Fibroblast of peridontal ligament (primary cell): ENCODE results near the gene SLC30A7.

ENCODE experiments used
- DNase-seq: peaks from one replicate; pipeline ENCODE4 v3.0.0-alpha.2; 2010; ENCODE audit errors: extremely low read depth

The SLC30A7 gene

DNA sequence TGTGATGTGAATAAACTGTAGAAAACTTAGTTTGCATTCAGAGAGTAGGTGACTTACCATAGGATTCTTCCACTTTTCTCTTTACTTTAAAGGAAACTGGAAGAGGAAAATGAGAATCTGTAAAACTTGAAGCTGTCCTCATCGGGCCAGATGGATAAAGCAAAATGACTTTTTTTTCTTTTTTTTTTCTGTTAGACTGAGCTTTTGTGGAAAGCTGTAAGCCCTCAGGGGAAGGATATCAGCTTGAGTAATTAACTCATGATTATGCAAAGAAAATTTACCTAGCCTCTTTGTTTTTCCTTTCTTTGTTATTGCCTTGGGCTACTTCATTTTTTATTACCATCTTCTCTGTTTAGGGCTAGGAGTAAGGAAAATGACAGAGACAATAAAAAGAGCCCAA is 76.3 kb downstream of the SLC30A7 start:
- no peak for DNase-seq

DNA sequence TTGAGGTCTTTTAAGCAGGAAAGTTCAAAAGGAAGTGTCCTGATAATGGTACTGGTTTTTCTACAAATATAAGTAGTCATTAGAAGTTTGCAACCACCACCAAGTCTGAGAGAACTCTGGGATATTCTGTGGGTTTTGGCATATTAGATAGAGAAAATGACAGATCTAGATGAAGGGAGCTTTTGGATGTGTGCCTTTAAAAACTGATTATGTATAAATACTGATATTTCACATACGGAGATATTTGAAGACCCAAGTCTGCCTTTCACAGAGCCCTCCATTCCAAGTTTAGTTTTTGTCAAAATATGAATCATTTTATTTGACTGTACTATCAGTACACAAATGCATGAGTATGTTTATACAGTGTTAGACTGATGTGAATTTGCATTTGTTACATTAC is 81.0 kb downstream of the SLC30A7 start:
- DNase-seq: no peak

DNA sequence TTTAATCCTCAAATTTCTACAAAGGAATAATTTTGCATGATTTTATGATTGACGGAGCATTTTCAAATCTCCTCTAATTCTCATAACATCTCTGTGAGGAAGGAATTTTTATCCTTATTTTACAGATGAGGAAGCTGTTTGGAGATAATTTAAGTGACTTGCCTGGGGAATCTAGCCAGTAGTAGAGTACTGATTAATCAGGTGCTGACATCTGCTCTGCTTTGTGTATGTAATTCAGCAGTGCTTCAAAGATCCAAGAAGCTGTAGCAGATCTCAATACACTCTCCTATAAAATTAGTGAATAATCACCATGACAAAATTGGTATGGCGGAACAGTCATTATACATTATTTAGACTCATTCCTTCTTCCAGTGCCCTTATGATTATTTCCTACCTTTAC is 83.7 kb downstream of the SLC30A7 start:
- DNase-seq: no peak

DNA sequence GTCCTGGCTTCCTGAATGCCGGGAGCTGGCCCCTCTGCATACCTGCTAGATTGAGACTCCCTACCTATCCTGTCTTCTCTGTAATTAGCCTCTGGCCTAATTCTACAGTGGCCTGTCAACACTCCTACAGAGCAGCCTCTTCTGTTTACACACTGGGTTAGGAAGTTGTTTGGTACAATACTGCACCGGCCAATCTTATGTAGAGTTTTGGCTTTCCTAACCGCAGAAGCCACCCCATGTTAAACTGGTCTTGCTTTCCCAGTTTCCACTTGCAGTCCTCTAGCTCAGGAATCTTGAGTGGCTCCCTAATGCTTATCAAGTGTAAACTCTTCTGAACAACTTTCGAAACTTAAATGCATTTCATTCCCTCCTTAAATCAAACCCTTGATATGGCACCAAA is 86.9 kb downstream of the SLC30A7 start:
- DNase-seq: no peak

DNA sequence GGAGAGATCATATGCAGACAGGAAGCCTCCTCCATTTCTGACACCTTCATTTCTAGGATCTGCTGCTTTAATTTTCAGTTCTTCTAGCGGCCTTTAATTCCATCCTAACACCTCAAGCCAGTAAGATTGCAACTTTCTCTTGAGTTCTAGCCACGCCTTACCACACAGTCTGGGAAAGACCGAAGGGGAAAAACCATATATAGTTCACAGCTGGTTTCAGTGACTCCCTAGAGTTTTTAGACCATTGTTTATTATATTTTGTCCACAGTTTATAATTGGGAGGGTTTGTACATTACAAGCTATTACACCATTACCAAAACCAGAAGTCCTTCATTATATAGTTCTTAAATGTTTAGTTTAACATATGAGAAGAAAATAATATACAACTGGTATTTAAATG is 92.2 kb downstream of the SLC30A7 start:
- DNase-seq: peak; percentile 85

DNA sequence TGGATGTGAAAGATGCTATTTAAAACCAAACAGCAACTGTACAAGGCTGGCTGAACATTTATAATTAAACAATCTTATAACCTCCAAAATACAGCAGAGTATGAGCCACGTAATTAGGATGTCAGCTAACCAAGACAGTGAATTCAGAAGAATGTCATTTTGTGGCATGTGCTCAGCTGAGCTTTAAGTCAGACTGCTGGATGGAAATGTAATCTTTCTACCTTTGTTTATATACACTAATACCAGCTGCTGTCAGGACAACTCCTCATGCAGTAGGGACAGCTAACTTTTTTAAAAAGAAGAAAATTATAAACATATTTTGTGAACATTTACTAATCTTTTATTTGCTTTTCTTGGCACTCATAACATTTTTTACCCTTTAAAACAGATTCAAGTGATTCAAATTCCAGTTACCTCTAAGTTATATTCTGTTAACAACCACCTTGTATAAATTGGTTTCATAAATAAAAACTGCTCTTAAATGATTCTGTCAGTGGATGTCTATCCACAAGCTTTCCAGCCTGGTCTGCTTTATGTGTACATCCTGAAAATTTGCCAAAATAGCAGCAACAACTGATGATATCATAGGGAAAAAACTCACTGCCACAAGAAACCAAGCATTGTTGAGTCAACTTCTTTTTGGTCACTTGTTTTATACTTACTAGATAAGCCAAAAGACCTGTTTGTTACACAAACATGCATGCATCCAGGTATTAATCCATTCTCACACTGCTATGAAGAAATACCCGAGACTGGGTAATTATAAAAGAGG is 93.6 kb downstream of the SLC30A7 start:
- DNase-seq: peak; percentile 85

DNA sequence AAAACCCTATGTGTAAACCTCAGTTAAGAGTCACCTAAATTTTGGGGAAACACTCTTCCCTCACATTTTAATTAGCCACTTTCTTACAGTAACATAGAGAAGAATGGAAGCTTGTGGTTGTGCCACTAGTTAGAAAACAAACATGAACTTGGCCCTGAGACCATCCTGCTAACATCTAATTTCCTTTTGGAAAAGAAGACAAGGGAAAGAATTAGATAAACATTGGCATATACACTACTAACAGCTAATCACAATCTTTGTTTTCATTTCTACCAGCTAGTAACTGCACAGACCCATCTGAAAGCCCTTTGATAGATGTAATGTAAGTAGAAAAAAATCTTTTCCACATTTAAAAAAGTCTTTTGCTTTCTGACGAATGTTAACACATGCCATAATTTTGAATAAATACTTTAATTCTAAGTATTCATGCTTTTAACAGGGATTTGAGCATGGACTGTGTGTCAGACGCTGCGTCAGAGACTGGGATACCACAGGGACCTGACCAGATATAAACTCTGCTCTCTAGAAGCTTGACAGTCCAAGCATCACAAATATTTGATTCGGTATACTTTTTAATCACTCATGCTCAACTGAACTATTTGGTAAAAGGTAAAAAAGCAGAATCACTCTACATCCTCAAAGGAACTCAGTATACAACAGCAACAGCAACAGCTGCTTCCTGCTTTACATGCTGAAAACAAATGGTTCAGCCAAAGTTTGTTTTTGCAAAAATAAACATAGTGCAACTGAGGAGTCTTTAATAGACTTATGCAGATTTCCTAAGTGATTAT is 99.5 kb downstream of the SLC30A7 start:
- peak; percentile 44 for DNase-seq

DNA sequence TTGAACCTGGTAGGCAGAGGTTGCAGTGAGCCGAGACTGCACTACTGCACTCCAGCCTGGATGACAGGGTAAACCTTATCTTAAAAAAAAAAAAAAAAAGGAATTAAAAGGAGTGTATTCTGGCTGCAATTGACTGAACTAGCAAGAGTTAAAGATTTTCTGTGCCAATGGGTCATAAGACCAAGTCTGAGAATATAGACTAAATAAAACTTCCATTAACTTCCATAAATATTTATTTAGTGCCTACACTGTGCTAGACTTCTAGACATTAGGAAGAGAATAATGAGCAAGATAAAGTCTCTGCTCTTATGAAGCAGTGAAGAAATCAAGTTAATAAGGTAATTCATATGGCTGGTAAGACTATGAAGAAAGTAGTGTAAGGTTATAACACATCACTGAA is 102.5 kb downstream of the SLC30A7 start:
- DNase-seq: no peak

DNA sequence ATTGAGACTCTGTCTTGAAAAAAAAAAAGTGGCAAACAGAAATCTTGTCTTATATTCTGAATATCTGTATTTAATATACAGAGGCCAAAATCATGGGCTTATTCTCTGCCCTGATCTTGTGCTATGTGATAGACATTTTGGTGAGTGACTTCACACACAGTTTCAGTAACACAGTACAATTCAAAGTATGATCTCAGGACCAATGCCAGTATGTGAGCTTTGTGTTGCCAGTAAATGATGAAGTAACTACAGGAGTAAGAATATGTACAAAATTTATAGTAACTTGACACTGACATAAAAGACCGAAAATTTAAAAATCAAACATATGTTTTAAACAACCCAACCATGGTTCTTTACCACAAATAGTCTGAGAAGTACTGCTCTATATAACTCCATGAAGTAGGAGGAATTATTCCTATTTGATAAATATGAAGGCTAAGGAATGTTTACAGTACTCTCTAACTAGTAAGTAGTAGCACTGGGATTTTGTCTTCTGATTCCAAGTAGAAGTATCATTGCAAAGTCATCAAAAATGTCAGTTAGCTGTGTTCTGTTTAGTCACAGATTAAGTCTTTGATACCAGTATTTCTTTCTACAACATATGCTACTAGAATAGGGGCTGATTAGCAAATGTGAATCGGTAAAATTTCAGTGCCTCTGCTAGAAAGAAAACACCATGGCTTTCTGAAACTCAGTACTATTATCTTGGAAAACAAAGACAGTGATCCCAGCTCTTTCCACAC is 104.4 kb downstream of the SLC30A7 start:
- DNase-seq: peak; percentile 66

DNA sequence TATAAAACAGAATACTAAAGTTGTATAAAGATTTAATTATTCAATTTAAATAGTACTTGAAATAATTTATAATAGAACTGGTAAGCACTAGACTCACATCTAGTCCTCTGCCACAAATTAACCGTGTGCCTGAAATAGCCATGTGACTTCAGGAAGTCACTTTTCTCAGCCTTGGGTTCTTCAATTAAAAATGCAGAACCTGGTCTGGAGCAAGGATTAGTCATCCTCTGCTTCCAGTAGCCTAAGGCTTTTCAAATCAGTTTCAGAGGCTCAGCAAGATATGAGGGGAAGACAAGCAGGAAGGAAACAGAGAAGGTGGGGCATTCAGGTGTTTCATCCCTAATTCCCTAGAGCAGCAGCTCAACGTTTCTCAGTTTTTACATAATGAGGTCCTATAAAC is 106.7 kb downstream of the SLC30A7 start:
- peak; percentile 20 for DNase-seq

DNA sequence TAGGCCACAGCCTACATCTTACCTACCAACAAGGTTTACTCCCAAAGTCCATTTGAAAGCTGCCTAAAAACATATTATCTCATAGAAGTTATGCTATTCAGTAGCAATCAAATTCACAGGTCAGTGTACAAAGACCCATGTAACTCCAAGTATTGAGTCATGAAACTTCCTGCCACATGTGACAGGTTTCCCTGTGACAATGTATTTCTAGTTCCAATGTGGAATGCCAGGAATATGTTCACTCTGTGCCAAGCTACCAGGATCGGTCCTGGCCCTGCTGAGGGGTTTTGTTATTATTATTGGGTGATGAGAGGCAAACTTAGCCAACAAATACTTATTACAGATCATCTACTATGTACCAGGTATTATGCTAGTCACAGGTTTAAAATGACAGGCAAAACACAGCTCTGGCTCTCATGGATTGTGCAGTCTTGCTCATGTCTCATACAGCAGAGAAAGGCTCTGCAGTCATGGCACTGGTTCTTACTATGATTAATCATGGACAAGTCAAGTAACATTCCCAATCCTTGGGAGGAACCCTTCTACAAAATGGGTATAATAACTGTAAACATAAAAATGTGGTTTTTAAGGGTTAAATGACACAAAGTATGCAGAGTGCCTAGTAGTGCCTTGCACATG is 107.2 kb downstream of the SLC30A7 start:
- no peak for DNase-seq

DNA sequence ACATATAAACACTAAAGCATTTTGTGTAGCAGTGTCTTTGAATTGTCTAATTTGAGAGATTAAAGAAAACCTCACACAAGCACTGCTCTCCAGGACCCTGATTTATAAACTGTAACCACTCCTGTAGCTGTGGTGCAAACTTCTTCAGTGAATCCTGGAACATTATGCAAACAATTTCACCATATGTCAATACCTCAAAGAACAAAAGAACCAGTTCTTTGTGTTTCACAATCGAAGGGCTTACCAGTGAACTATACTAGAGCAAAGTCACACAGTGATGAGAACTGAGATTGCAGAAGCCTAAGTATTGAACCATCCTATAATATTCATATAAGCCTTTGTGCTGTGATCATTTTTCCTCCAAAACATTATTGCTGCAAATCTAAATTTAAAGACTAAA is 108.2 kb downstream of the SLC30A7 start:
- peak; percentile 69 for DNase-seq

DNA sequence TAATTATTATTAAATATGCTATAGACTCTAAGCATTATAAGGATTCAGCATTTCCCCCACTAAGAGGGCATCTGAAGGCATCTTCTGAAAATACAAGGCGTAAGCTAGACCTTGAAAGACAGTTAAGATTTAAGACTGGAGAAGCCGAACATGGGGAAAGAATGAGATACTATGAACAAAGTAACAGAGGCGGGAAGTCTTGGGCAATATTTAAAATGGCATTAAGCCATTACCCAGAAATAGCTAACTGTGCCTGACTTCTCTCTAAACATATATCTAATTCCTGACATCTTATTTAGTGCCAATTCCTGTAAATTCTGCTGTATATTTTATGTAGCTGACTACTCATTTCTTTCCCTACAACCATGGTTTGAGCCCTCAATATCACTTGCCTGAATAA is 108.8 kb downstream of the SLC30A7 start:
- DNase-seq: peak; percentile 72

DNA sequence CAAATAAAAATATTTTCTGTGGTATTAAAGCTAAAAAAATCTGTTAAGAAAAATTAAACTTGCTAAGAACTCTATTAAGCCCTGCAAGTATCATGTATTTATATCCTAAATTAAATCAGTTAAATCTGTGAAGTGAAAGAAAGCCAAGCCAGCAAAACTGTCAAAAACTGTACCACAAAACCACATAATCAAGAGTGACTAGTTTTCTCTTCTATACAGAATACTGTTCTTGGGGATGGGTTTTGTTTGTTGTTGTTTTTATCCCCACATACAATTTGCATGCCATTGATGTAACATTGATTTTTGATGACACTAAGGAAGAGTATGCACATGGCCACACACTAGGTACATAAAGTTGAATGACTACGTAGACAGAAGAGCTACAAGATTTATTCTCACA is 109.3 kb downstream of the SLC30A7 start:
- no peak for DNase-seq

DNA sequence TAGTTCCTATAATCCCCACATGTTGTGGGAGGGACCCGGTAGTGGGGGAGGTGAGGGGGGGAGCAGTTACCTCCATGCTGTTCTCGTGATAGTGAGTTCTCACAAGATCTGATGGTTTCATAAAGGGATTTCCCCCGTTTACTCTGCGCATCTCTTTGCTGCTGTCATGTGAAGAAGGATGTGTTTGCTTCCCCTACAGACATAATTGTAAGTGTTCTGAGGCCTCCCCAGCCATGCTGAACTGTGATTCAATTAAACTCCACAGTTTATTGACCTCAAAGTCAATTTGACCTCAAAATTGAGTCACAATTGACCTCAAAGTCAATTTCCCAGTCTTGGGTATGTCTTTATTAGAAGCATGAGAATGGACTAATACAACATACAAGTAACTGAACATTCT is 110.0 kb downstream of the SLC30A7 start:
- DNase-seq: no peak

DNA sequence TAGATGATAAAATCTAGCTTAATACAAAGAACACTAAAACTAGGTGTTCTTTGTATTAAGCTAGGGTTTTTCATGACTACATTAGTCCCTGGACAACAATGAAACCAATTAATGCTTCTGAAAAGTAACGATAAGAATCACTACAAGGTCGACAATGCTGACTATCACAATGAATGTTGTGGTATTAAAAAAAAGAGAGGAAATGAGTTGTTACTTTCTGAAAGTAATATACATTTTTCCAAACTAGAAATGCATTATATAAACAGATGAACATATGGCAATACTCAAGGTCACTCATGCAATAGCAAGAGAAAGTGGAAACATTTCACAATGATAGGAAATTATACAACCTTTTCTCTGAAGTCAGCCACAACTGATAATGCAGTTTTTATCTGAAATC is 110.7 kb downstream of the SLC30A7 start:
- peak; percentile 63 for DNase-seq

DNA sequence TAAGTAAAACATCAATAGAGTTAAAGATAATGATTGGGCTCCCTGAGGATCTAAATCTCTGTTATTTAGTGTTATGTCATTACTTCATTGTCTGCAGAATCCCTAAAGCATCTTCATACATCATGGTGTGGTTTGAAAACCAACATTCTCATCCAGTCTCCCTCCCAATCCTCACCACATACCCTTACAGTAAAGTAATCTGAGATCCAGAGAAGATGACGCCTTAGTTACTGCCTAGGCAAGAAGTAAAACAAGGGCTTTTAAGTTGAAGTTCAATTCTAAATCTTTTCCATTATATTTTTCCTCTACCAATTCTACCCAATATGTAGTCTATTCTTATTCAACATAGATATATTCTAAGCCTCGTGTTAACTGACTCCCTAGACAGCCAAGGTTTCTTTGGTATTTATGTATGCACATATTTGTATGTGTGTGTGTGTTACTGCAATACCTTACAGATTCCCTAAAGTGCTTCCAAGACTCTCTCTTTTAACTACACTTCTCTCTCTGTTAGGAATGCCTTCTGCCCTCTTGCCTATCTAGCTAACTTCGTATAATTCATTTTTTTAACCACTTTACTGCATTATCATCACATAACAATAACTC is 112.4 kb downstream of the SLC30A7 start:
- peak; percentile 89 for DNase-seq

DNA sequence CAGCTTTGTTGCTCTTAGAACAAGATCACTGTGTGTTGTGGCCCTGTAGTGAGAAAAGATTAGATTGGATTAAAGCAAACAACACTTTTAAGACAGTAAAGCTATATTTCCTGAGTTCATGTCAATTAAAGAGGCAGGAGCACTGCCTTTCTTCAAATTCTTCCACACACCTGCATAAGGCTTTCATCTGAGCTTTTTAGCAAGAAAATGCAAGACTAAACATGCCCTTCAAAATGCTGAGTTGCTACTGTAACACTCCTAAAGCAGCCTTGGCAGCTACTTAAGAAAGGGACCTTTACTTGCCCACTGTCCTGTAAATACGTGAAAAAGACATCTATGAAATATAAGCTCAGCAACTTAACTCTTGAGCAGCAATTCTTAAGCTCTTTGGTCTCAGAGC is 117.9 kb downstream of the SLC30A7 start:
- no peak for DNase-seq

DNA sequence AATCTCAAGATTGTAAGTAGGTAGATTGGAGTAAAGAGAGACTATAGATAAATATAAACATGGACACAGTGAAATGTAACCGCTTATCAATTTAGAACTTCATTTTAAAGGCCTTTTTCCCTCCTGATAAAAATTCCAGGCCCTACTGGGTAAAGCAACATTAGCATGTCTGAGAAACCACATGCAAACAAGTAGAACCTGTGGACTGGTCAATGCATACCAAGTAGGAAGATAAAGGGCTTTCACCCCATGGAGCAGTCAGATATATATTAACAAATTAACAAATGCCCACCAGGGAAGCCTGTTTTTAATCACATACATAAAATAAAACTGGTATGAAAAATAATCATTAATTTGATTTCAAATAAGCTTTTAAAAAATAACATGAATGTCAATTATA is 121.6 kb downstream of the SLC30A7 start:
- no peak for DNase-seq

DNA sequence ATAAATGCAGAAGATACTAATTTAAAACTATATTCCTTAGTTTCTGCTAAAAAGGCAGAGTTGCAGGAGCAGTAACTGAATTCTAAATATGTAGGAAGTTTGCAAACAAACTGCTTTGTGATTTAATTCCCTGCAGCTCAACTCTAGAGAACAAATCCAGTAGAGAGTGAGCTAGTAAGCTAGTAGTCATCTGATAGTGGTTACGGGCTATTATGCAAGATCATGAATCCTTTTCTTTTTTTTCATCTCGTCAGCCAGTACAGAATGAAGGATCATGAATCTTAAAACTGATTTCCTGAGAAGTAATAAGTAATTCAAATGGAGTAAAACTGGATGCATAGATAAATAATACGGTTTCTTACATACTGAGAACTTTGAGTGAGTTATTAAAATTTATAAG is 126.4 kb downstream of the SLC30A7 start:
- peak; percentile 87 for DNase-seq

DNA sequence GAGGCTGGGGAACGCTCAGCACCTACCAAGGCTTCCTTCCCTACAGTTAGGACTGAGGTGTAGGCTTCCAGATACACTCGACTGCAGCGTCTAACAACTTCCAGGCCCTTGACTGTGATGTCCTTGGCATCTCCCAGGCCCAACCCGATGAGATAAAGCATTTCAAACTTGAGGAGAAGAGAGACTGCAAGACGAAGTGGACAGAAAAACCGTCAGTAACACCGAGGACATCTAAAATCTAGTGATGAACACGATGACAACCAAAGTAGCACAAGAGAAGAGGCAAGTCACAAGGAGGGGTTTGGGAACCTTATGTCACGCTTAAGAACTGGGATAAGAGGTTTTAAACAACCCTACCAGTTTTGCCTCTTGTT is 129.4 kb downstream of the SLC30A7 start:
- DNase-seq: no peak
